Transverse colon (tissue), 4 donors: Measurements from ENCODE around the gene ZDHHC22. TPM values are rescaled to one million over a fixed set of nuclear protein-coding genes. Genes with fewer than 3 reads are reported as not detected.

Source experiments
- DNase-seq: peaks from one replicate; pipeline ENCODE4 v3.0.0-alpha.2; 2019
- H3K27ac ChIP-seq, 4 donors: fragments of 200-600 bp; sonication (generic); 2 replicates each; pipeline ENCODE4 v1.5.1; 2016 to 2018; ENCODE audit warnings: inconsistent platforms in 4 of 4
- H3K27me3 ChIP-seq: fragments of 200-600 bp; sonication (generic); 2 replicates; pipeline ENCODE4 v1.5.1; 2017; ENCODE audit warnings: inconsistent platforms
- H3K36me3 ChIP-seq, 4 donors: fragments of 200-600 bp; sonication (generic); 2 replicates each; pipeline ENCODE4 v1.5.1; 2017 to 2019; ENCODE audit warnings: inconsistent platforms in 4 of 4
- H3K4me1 ChIP-seq, 4 donors: fragments of 200-600 bp; sonication (generic); 2 replicates each; pipeline ENCODE4 v1.5.1; 2017 to 2020; ENCODE audit warnings: inconsistent platforms in 4 of 4
- H3K4me3 ChIP-seq, 4 donors: fragments of 200-600 bp; sonication (generic); 1 replicate in 1 of 4; 2 replicates in 3 of 4; pipeline versions ENCODE4 v1.5.1 to v1.6.1; 2017 to 2019; ENCODE audit warnings: inconsistent platforms in 4 of 4
- H3K9me3 ChIP-seq, 2 donors: fragments of 200-600 bp; sonication (generic); 2 replicates each; pipeline ENCODE4 v1.5.1; 2017 to 2019; ENCODE audit warnings: inconsistent platforms in 2 of 2
- CTCF ChIP-seq, 5 experiments: fragments of 200-600 bp in 3 of 5; fragments of 450-650 bp in 2 of 5; sonication (generic) in 3 of 5; IDR thresholded peaks; 1 replicate in 2 of 5; 2 replicates in 3 of 5; pipeline ENCODE4 v1.5.1; 2016 to 2017; ENCODE audit warnings: antibody characterized with exemption in 5 of 5, inconsistent platforms in 3 of 5, mild to moderate bottlenecking in 2 of 5, moderate library complexity in 1 of 5
- EP300 ChIP-seq: sonication (generic); formaldehyde crosslinking; IDR thresholded peaks from one replicate; pipeline ENCODE4 v1.6.1; 2017; ENCODE audit warnings: antibody characterized with exemption, low read depth
- POLR2A ChIP-seq: fragments of 450-650 bp; IDR thresholded peaks from one replicate; pipeline ENCODE4 v1.6.1; 2016; ENCODE audit warnings: antibody characterized with exemption, mild to moderate bottlenecking, moderate library complexity
- POLR2AphosphoS5 ChIP-seq, 3 donors: sonication (generic); formaldehyde crosslinking; IDR thresholded peaks; one replicate each; pipeline ENCODE4 v1.6.1; 2016; ENCODE audit warnings: antibody characterized with exemption in 3 of 3
- WGBS, 2 donors: methylation state at CpG; one replicate each; pipeline ENCODE4 v1.1.5; 2018; ENCODE audit warnings: low coverage in 1 of 2; 5-methylcytosine and 5-hydroxymethylcytosine counted together
- in situ Hi-C, 4 donors: fragments of 200-750 bp; cut with MboI; loops; one replicate each; pipeline versions ENCODE4 v1.15.0 to v1.15.1; 2017; ENCODE audit warnings: low sequenced_read_pairs in 3 of 4, low pct_ligation_motif_present in 1 of 4, low pct_unique_long_range_greater_than_20kb in 1 of 4
- intact Hi-C: fragments of 100-400 bp; cut with DNase I; formaldehyde crosslinking; loops from one replicate; pipeline ENCODE4 v1.15.1; 2023; ENCODE audit warnings: low total_unique reads
- total RNA-seq, 4 donors: library from RNA; depleted of rRNA; stranded (reverse); fragments of >200 nt; gene quantifications; one replicate each; pipeline ENCODE4 v1.1.0, GENCODE V29; 2016

Gene ZDHHC22
- total RNA-seq, 4 donors from 2014 or later: 0.14 TPM; not detected in 3

- TF ChIP-seq POLR2AphosphoS5 (IDR thresholded peaks at IDR 0.05): no peak
- no peak for TF ChIP-seq CTCF (IDR thresholded peaks at IDR 0.05)
- TF ChIP-seq POLR2A: no peak
- no peak for TF ChIP-seq EP300
- no peak overlapping the region for H3K27ac ChIP-seq
- no peaks in the 10 kb centered on the region for H3K4me1 ChIP-seq
- no peaks in the 10 kb centered on the region for H3K9me3 ChIP-seq
- H3K36me3 ChIP-seq: no peaks in the 10 kb centered on the region
- H3K27me3 ChIP-seq: peaks cover 34% of the 10 kb centered on the region
- 56 to 71% methylated on average over 1 to 2 of the region's 2 CpGs for WGBS, 2 donors
- intact Hi-C loops (no loop called here), in situ Hi-C loops (loop anchor here in 1 of 4 donors (25.0 kb wide), 1 partner anchor 181 kb away; the partner anchor contains the start of genes GSTZ1 and POMT2)
- H3K4me3 ChIP-seq: no peak overlapping the region
- DNase-seq: no peak
Observed at GRCh38 chr14:77131206-77131605, 10.4 kb downstream of the ZDHHC22 start.

GRCh38 chr14:77130386-77130785 lies 11.2 kb downstream of the ZDHHC22 start:
- peaks cover 1 to 2% (median 1%) of the 10 kb centered on the region in 4 donors for H3K4me1 ChIP-seq
- H3K27ac ChIP-seq: no peak overlapping the region
- 69% methylated on average over 3 of the region's 3 CpGs; no CpG with 5 or more reads in 1 of the 2 donors for WGBS, 2 donors
- in situ Hi-C loops (loop anchor here in 1 of 4 donors (25.0 kb wide), 1 partner anchor 182 kb away; the partner anchor contains the start of genes GSTZ1 and POMT2), intact Hi-C loops (no loop called here)
- peaks cover 35% of the 10 kb centered on the region for H3K27me3 ChIP-seq
- no peaks in the 10 kb centered on the region for H3K9me3 ChIP-seq
- no peaks in the 10 kb centered on the region for H3K36me3 ChIP-seq
- no peak for DNase-seq
- TF ChIP-seq CTCF (IDR thresholded peaks at IDR 0.05): no peak
- no peak for TF ChIP-seq EP300
- TF ChIP-seq POLR2AphosphoS5 (IDR thresholded peaks at IDR 0.05): no peak
- TF ChIP-seq POLR2A: no peak
- no peak overlapping the region for H3K4me3 ChIP-seq

- TF ChIP-seq POLR2A: no peak
- TF ChIP-seq CTCF (IDR thresholded peaks at IDR 0.05): no peak
- TF ChIP-seq EP300: no peak
- no peak for TF ChIP-seq POLR2AphosphoS5 (IDR thresholded peaks at IDR 0.05)
- WGBS, 2 donors: 74% methylated on average over 6 of the region's 6 CpGs; no CpG with 5 or more reads in 1 of the 2 donors
- no peaks in the 10 kb centered on the region for H3K9me3 ChIP-seq
- H3K27ac ChIP-seq: no peak overlapping the region
- peaks cover 13 to 19% (median 17%) of the 10 kb centered on the region in 4 donors for H3K4me1 ChIP-seq
- H3K27me3 ChIP-seq: peaks cover 19% of the 10 kb centered on the region
- in situ Hi-C loops: loop anchor here in 1 of 4 donors (25.0 kb wide), 1 partner anchor 184 kb away; the partner anchor contains the start of genes GSTZ1 and POMT2
- no peak for DNase-seq
- no peak overlapping the region for H3K4me3 ChIP-seq
- intact Hi-C loops: no loop called here
- no peaks in the 10 kb centered on the region for H3K36me3 ChIP-seq
Observed at GRCh38 chr14:77128414-77128891, 13.1 kb downstream of the ZDHHC22 start.

GRCh38 chr14:77126461-77126990 lies 15.1 kb downstream of the ZDHHC22 start:
- no peak for DNase-seq
- TF ChIP-seq EP300 (no peak), POLR2A (no peak), POLR2AphosphoS5 (IDR thresholded peaks at IDR 0.05) (no peak), CTCF (IDR thresholded peaks at IDR 0.05) (no peak)
- Histone ChIP-seq H3K4me3 (no peak overlapping the region), H3K27me3 (peaks cover 14% of the 10 kb centered on the region), H3K27ac (no peak overlapping the region), H3K9me3 (no peaks in the 10 kb centered on the region), H3K36me3 (no peaks in the 10 kb centered on the region), H3K4me1 (peaks cover 26 to 39% (median 30%) of the 10 kb centered on the region in 4 donors)
- in situ Hi-C loops (loop anchor here in 1 of 4 donors (25.0 kb wide), 1 partner anchor 186 kb away; the partner anchor contains the start of genes GSTZ1 and POMT2), intact Hi-C loops (no loop called here)
- WGBS, 2 donors: 88 to 100% methylated on average over 1 to 4 of the region's 4 CpGs
